Psoas muscle (tissue), 8 donors: ENCODE data around the gene MDFIC. TPM values are rescaled to one million over a fixed set of nuclear protein-coding genes. Genes with fewer than 3 reads are reported as not detected.
A peak's percentile ranks its signal among the peaks of the same experiment; 100 is the strongest.

Experiments
- ATAC-seq, 4 donors: fragments of 200-7000 bp; cut with Tn5 transposase; one replicate each; pipeline ENCODE4 v1.9.1; 2020; ENCODE audit warnings: moderate library complexity in 3 of 4, mild to moderate bottlenecking in 2 of 4
- DNase-seq, 2 donors: peaks; one replicate each; pipeline ENCODE4 v3.0.0-alpha.2; 2020
- H3K27ac ChIP-seq: fragments of 200-600 bp; one replicate; pipeline ENCODE4 v1.8.0; 2022
- H3K27me3 ChIP-seq, 3 donors: fragments of 200-600 bp in 1 of 3; one replicate each; pipeline versions ENCODE4 v1.6.1 to v1.8.0; 2013 to 2022; ENCODE audit warnings: low read length in 2 of 3, mild to moderate bottlenecking in 2 of 3, moderate library complexity in 1 of 3; ENCODE audit not compliant: insufficient read depth in 3 of 3
- H3K36me3 ChIP-seq, 2 donors: fragments of 200-600 bp in 1 of 2; one replicate each; pipeline versions ENCODE4 v1.6.1 to v1.8.0; 2013 to 2022; ENCODE audit warnings: low read depth in 1 of 2, mild to moderate bottlenecking in 1 of 2, moderate library complexity in 1 of 2; ENCODE audit not compliant: insufficient read depth in 1 of 2
- H3K4me1 ChIP-seq: fragments of 200-600 bp; one replicate; pipeline ENCODE4 v1.8.0; 2022
- H3K4me3 ChIP-seq: fragments of 200-600 bp; one replicate; pipeline ENCODE4 v1.8.0; 2022; ENCODE audit warnings: mild to moderate bottlenecking
- H3K9me3 ChIP-seq: fragments of 200-600 bp; one replicate; pipeline ENCODE4 v1.8.0; 2022
- WGBS, 3 donors: extraction: QIAGEN DNeasy Blood & Tissue Kit; methylation state at CpG; one replicate each; pipeline versions ENCODE4 v1.1.6 to v1.1.7; 2013; 5-methylcytosine and 5-hydroxymethylcytosine counted together
- intact Hi-C, 2 donors: fragments of 100-400 bp; cut with DNase I; formaldehyde crosslinking; loops; one replicate each; pipeline versions ENCODE4 v1.11.0 to v1.14.2; 2022
- polyA plus RNA-seq, 3 donors: library from polyadenylated mRNA; stranded (reverse); fragments of 200-250 nt; gene quantifications; one replicate each; pipeline ENCODE4 v1.2.3, GENCODE V29; 2013
- total RNA-seq, 4 donors: library from RNA; stranded (reverse); fragmentation: NEBNext Ultra II Directional in 2 of 4; extraction: Animal tissue kit (Norgen Biotek cat#: 25700) in 2 of 4; gene quantifications; one replicate each; pipeline versions ENCODE4 v1.2.1 to v1.2.4, GENCODE V29; 2021 to 2023
- TF ChIP-seq, protein P1 (sequence below): fragments of 200-600 bp; IDR thresholded peaks from one replicate; pipeline ENCODE4 v1.8.0; 2022; ENCODE audit warnings: antibody characterized with exemption
- donor health status: healthy with polysubstance abuse.
- donor health status: DM: no; HTN: no; CAD: no; lungs with moderate emphysema.
- donor health status: Bipolar disorder and iron deficiency.
- donor health status: healthy.
- donor health status: DM: yes; HTN: yes; CAD: no.
- donor health status: DM: no; HTN: no; CAD: no.
- donor health status: DM: no; HTN: no; CAD: no.
- donor health status: DM: yes; HTN: yes; CAD: no.

MDFIC gene
- total and polyA plus RNA-seq, 7 donors = 2.7 to 14.6 (median 7.1) TPM

DNA sequence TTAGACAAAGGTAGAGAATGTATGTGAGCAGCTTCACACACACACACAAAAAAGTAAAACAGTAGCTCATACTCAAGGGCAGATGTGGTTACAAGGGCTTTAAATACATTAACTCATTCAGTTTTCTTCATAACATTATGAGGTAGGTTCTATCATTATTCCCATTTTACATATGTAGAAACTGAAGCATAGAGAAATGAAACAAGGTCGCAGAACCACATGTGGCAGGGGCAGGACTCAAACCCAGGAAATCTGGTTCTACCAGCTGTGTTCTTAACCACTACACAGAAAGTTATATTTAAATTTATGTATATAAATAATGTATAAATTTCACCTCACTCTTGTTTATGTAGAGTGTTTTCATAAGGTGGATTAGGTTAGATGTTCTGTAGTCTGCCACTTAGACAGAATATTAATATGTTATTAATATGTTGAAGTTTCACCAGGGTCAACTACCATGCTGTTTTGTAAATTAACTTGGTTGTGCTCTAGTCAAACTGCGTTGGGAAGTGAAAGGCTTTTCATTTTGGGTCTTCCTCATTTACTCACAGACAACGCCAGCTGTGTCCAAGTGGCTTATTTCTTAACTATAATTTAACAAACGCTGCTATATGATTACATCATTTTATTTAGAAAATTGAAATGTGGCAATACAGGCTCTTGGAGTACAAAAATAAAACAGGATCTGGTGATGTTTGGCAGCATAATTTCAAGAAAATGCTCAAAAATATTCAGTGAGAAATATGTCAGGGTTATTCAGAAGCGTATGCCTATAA, 138.4 kb downstream of the MDFIC start:
- intact Hi-C loops = no loop called here
- no peak for DNase-seq
- Histone ChIP-seq H3K9me3 (no peaks in the 10 kb centered on the region), H3K4me1 (no peaks in the 10 kb centered on the region), H3K27me3 (no peaks in the 10 kb centered on the region), H3K36me3 (no peaks in the 10 kb centered on the region), H3K27ac (no peak overlapping the region), H3K4me3 (no peak overlapping the region)
- TF ChIP-seq, protein P1, sequence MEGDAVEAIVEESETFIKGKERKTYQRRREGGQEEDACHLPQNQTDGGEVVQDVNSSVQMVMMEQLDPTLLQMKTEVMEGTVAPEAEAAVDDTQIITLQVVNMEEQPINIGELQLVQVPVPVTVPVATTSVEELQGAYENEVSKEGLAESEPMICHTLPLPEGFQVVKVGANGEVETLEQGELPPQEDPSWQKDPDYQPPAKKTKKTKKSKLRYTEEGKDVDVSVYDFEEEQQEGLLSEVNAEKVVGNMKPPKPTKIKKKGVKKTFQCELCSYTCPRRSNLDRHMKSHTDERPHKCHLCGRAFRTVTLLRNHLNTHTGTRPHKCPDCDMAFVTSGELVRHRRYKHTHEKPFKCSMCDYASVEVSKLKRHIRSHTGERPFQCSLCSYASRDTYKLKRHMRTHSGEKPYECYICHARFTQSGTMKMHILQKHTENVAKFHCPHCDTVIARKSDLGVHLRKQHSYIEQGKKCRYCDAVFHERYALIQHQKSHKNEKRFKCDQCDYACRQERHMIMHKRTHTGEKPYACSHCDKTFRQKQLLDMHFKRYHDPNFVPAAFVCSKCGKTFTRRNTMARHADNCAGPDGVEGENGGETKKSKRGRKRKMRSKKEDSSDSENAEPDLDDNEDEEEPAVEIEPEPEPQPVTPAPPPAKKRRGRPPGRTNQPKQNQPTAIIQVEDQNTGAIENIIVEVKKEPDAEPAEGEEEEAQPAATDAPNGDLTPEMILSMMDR = no peak
- ATAC-seq = no peak
- WGBS, 3 donors = 55 to 72% (median 58%) methylated on average over 5 of the region's 5 CpGs

DNA sequence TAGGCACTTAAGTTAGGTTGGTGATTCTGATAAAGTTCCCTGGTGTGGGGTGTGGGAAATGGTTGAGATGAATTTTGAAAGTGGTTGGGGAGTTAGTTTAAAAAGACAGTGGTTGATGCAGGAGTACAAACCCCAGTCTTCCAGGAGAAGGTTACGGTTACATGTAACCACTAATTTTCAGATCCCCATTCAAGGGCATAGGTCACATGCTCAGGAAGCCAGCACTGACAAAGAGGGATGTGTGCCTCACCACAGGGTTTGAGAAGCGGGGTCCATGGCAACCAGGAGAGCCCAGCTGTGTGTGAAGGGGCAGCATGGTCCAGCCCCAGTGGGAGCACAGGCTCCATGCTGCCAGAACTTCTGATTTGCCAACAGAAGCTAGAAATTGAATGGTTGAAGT, 144.2 kb downstream of the MDFIC start:
- intact Hi-C loops = no loop called here
- Histone ChIP-seq H3K9me3 (no peaks in the 10 kb centered on the region), H3K36me3 (no peaks in the 10 kb centered on the region), H3K27ac (no peak overlapping the region), H3K4me1 (no peaks in the 10 kb centered on the region), H3K4me3 (no peak overlapping the region), H3K27me3 (no peaks in the 10 kb centered on the region)
- ATAC-seq (no peak), DNase-seq (peak; percentile 10 to 38)
- TF ChIP-seq, protein P1 = no peak
- 68 to 91% (median 81%) methylated on average over 2 of the region's 2 CpGs for WGBS, 3 donors

DNA sequence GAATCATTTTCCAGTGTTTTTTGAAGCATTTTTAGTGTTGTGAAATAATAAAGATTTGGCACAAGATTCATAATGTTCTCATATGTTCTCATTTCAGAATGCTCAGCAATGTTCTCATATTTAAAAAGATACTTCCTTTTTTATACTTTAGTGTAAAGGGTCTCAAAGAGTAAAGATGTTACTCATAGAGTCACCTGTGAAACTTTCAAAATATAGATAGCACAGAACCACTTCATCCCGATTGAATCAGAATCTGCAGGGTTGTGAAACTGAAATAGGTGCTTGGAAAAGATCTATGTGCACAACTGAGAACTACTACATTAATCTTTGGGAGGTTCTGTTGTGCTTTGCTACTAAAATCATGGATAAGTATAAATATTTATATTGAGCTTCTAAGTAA, 144.7 kb downstream of the MDFIC start:
- TF ChIP-seq, protein P1 = no peak
- H3K9me3 ChIP-seq = no peaks in the 10 kb centered on the region
- no peak for DNase-seq
- intact Hi-C loops = no loop called here
- no peak for ATAC-seq
- H3K4me1 ChIP-seq = no peaks in the 10 kb centered on the region
- no peaks in the 10 kb centered on the region for H3K36me3 ChIP-seq
- H3K27me3 ChIP-seq = no peaks in the 10 kb centered on the region
- no peak overlapping the region for H3K27ac ChIP-seq
- WGBS, 3 donors = 74 to 91% (median 84%) methylated on average over 1 of the region's 1 CpG
- H3K4me3 ChIP-seq = no peak overlapping the region

DNA sequence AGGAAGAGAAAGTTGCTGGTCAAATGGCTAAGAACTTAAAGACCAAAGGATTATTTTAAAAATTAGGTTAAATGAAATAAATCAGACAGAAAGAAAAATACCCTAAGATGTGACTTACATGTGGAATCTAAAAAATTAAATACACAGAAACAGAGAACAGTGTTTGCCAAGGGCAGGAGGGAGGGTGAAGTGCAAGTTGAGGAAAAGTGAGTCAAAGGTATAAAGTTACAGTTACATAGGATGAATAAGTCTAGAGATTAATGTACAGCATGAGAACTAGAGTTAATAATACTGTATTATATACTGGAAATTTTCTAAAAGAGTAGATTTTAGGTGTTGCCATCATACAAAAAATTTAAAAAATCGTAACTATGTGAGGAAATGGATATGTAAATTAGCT, 146.3 kb downstream of the MDFIC start:
- ATAC-seq (no peak), DNase-seq (no peak)
- 98 to 100% (median 99%) methylated on average over 1 of the region's 1 CpG for WGBS, 3 donors
- Histone ChIP-seq H3K36me3 (no peaks in the 10 kb centered on the region), H3K27me3 (no peaks in the 10 kb centered on the region), H3K27ac (no peak overlapping the region), H3K4me3 (no peak overlapping the region), H3K9me3 (no peaks in the 10 kb centered on the region), H3K4me1 (no peaks in the 10 kb centered on the region)
- intact Hi-C loops = no loop called here
- TF ChIP-seq, protein P1 = no peak
